Activated T-cell treated with anti-CD3 and anti-CD28 coated beads, Interleukin-2, amount 50 U/mL, for 4 hours (primary cell): ENCODE data around the gene EDA. TPM values are rescaled to one million over a fixed set of nuclear protein-coding genes. Genes with fewer than 3 reads are reported as not detected.

Experiments used
- ATAC-seq, 2 donors: fragments of 200-7000 bp; cut with Tn5 transposase; one replicate each; pipeline ENCODE4 v1.10.0; 2021
- DNase-seq: peaks from one replicate; pipeline ENCODE4 v3.0.0-alpha.2; 2020
- H3K27me3 Mint-ChIP-seq: one replicate; pipeline ENCODE4 v1.8.0; 2021; ENCODE audit warnings: low read depth, mixed read lengths
- H3K36me3 Mint-ChIP-seq: one replicate; pipeline ENCODE4 v1.8.0; 2022; ENCODE audit warnings: mixed read lengths; ENCODE audit not compliant: insufficient read depth
- H3K4me1 Mint-ChIP-seq: one replicate; pipeline ENCODE4 v1.8.0; 2021; ENCODE audit warnings: low read depth, mixed read lengths
- H3K4me3 Mint-ChIP-seq: one replicate; pipeline ENCODE4 v1.8.0; 2021; ENCODE audit warnings: mild to moderate bottlenecking, moderate library complexity, mixed read lengths
- H3K9me3 Mint-ChIP-seq: one replicate; pipeline ENCODE4 v1.8.0; 2021; ENCODE audit warnings: mixed read lengths
- total RNA-seq, 3 donors: library from RNA; stranded (reverse); gene quantifications; one replicate each; pipeline ENCODE4 v1.2.1, GENCODE V29; 2021

Gene EDA
- total RNA-seq, 3 donors from 2014 or later: 0.42 to 2.6 (median 1.2) TPM

GRCh38 chrX:70066646-70067045 lies 450.7 kb downstream of the EDA start:
- H3K9me3 Mint-ChIP-seq: no peaks in the 10 kb centered on the region
- H3K27me3 Mint-ChIP-seq: no peaks in the 10 kb centered on the region
- H3K4me1 Mint-ChIP-seq: no peaks in the 10 kb centered on the region
- no peak overlapping the region for H3K4me3 Mint-ChIP-seq
- ATAC-seq (no peak), DNase-seq (no peak)
- no peaks in the 10 kb centered on the region for H3K36me3 Mint-ChIP-seq

GRCh38 chrX:70079297-70079696 lies 463.4 kb downstream of the EDA start:
- Mint-ChIP-seq H3K4me3 (no peak overlapping the region), H3K9me3 (no peaks in the 10 kb centered on the region), H3K4me1 (no peaks in the 10 kb centered on the region), H3K36me3 (no peaks in the 10 kb centered on the region), H3K27me3 (no peaks in the 10 kb centered on the region)
- no peak for ATAC-seq
- DNase-seq: no peak

GRCh38 chrX:70079870-70080269 lies 464.0 kb downstream of the EDA start:
- Mint-ChIP-seq H3K27me3 (no peaks in the 10 kb centered on the region), H3K36me3 (no peaks in the 10 kb centered on the region), H3K9me3 (no peaks in the 10 kb centered on the region), H3K4me1 (no peaks in the 10 kb centered on the region), H3K4me3 (no peak overlapping the region)
- DNase-seq: no peak
- no peak for ATAC-seq

DNA sequence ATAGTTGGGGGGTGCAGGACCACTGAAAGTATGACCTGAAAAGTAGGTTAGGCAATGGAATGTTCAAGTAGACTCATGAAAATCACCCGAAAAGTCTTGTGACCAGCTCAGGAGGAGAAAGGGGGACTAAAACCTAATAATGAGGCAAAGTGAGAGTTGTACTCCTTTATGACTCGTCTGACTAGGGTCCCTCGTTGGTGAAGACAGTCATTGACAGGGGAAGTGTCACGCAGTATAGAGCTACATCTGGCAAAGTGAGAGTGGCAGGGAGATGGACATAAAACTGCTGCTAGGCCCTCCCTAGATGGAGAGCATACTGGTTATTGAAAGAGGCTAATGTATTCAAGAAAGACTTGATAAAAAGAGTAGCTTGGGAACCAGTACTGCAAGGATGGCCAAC lies 466.8 kb downstream of the EDA start:
- no peaks in the 10 kb centered on the region for H3K36me3 Mint-ChIP-seq
- no peaks in the 10 kb centered on the region for H3K27me3 Mint-ChIP-seq
- no peaks in the 10 kb centered on the region for H3K9me3 Mint-ChIP-seq
- H3K4me3 Mint-ChIP-seq: no peak overlapping the region
- no peaks in the 10 kb centered on the region for H3K4me1 Mint-ChIP-seq
- ATAC-seq: no peak
- DNase-seq: no peak

GRCh38 chrX:70084592-70085240 lies 468.8 kb downstream of the EDA start:
- no peaks in the 10 kb centered on the region for H3K36me3 Mint-ChIP-seq
- DNase-seq (no peak), ATAC-seq (no peak)
- H3K27me3 Mint-ChIP-seq: no peaks in the 10 kb centered on the region
- no peaks in the 10 kb centered on the region for H3K4me1 Mint-ChIP-seq
- no peak overlapping the region for H3K4me3 Mint-ChIP-seq
- no peaks in the 10 kb centered on the region for H3K9me3 Mint-ChIP-seq

DNA sequence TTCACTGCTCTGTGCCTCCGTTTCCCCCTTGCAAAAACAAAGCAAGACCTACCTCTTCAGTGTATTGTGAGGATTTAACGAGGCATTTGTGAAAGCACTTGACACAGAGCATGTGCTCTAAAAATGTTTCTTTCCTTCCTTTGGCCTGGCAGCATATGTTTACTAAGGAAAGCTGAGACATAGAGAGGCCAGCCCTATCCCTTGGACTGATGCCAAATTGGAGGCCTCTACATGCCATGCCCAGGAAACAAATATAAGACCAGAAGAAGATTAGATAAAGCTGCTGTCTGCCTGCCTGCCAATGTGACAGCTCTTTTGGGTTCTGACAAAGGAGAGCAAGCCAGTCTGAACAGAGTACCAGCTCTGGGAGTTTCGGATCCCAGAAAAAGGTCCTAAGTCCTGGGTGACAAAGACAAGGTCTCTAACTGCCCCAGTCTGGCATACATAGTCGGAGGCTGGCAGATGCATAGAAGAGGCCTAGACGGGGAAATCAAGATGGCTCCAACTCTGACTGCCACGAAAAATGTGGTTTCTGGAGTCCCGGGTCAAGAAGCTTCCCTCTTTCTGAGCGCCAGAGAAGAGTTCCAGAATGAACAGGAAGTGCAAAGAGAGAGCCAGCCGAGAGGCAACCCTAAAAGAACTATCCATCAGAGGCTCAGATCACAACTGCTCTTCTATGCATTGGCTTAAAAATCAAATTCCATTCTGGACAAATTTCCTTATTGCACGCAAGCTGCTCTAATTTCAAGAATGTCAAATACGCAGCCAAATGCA lies 472.1 kb downstream of the EDA start:
- Mint-ChIP-seq H3K4me3 (no peak overlapping the region), H3K4me1 (no peaks in the 10 kb centered on the region), H3K27me3 (no peaks in the 10 kb centered on the region), H3K36me3 (no peaks in the 10 kb centered on the region), H3K9me3 (no peaks in the 10 kb centered on the region)
- no peak for ATAC-seq
- no peak for DNase-seq

DNA sequence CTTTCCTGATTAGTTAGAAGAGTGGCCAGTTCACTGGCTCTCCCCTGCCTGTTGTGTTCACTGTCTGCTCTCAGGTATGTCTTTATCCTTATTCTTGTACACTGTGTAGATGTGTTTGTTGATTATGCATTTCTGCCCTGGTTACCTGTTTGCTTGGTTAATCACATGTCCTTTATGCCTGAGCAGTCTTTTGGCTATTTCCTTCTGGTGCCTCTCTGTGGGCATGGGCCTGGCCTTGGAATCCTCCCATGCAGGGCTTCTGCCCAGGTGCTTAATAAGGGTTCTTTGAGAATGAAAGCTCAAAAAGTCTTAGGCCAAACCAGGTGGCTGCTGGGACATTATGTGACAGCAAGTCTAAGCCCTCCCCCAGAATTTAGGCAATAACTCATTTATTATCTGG lies 472.8 kb downstream of the EDA start:
- Mint-ChIP-seq H3K36me3 (no peaks in the 10 kb centered on the region), H3K27me3 (no peaks in the 10 kb centered on the region), H3K4me3 (no peak overlapping the region), H3K9me3 (no peaks in the 10 kb centered on the region), H3K4me1 (no peaks in the 10 kb centered on the region)
- ATAC-seq: no peak
- no peak for DNase-seq

Other genes with a start within 250 kb of the EDA start
- gene NALF2, start 111.8 kb upstream of the EDA start, total RNA-seq: 1 to 10 TPM in 2 of 3 donors, under 1 TPM in 1; 0.69 to 1.6 (median 1.5) TPM